ENCODE measurements around the gene YIF1B.

GRCh38 chr19:38309615-38310278 lies 6.0 kb downstream of the YIF1B start:
- TF ChIP-seq CTCF (IDR thresholded peaks at IDR 0.05; ENCODE audit: insufficient read depth, low read length, poor library complexity, severe bottlenecking) (no peak), EZH2phosphoT487 (conservative IDR thresholded peaks at IDR 0.05; ENCODE audit: low read length) (no peak)

Measured in SU-DHL-6 (cell line).